ENCODE measurements around the gene DOCK4.

DOCK4 gene

GRCh38 chr7:111836592-111836991 lies 369.6 kb downstream of the DOCK4 start:
- DNase-seq (ENCODE audit: extremely low read depth in 1 of 2, low read depth in 1 of 2), result no peak

- no peak for DNase-seq (ENCODE audit: extremely low read depth in 1 of 2, low read depth in 1 of 2)
These were observed 371.1 kb downstream of the DOCK4 start for GRCh38 chr7:111835066-111835465.

GRCh38 chr7:111834367-111834766 lies 371.8 kb downstream of the DOCK4 start:
- no peak for DNase-seq (ENCODE audit: extremely low read depth in 1 of 2, low read depth in 1 of 2)

- no peak for DNase-seq (ENCODE audit: extremely low read depth in 1 of 2, low read depth in 1 of 2)
These were observed 372.7 kb downstream of the DOCK4 start for GRCh38 chr7:111833466-111833865.

- no peak for DNase-seq (ENCODE audit: extremely low read depth in 1 of 2, low read depth in 1 of 2)
These were observed 374.0 kb downstream of the DOCK4 start for GRCh38 chr7:111832174-111832573.

- no peak for DNase-seq (ENCODE audit: extremely low read depth in 1 of 2, low read depth in 1 of 2)
These were observed 377.0 kb downstream of the DOCK4 start for GRCh38 chr7:111829221-111829620.

GRCh38 chr7:111827863-111828504 lies 378.2 kb downstream of the DOCK4 start:
- no peak for DNase-seq (ENCODE audit: extremely low read depth in 1 of 2, low read depth in 1 of 2)

- DNase-seq (ENCODE audit: extremely low read depth in 1 of 2, low read depth in 1 of 2), result no peak
These were observed 381.2 kb downstream of the DOCK4 start for GRCh38 chr7:111825046-111825445.

GRCh38 chr7:111823826-111824225 lies 382.4 kb downstream of the DOCK4 start:
- DNase-seq (ENCODE audit: extremely low read depth in 1 of 2, low read depth in 1 of 2), result no peak

GRCh38 chr7:111821046-111821445 lies 385.2 kb downstream of the DOCK4 start:
- DNase-seq (ENCODE audit: extremely low read depth in 1 of 2, low read depth in 1 of 2), result no peak

- no peak for DNase-seq (ENCODE audit: extremely low read depth in 1 of 2, low read depth in 1 of 2)
These were observed 385.6 kb downstream of the DOCK4 start for GRCh38 chr7:111820621-111821020.

- DNase-seq (ENCODE audit: extremely low read depth in 1 of 2, low read depth in 1 of 2), result no peak
These were observed 386.1 kb downstream of the DOCK4 start for GRCh38 chr7:111820121-111820520.

- DNase-seq (ENCODE audit: extremely low read depth in 1 of 2, low read depth in 1 of 2), result no peak
These were observed 390.8 kb downstream of the DOCK4 start for GRCh38 chr7:111815354-111815753.

- no peak for DNase-seq (ENCODE audit: extremely low read depth in 1 of 2, low read depth in 1 of 2)
These were observed 392.9 kb downstream of the DOCK4 start for GRCh38 chr7:111813306-111813705.

- DNase-seq (ENCODE audit: extremely low read depth in 1 of 2, low read depth in 1 of 2), result no peak
These were observed 400.0 kb downstream of the DOCK4 start for GRCh38 chr7:111806232-111806631.

GRCh38 chr7:111803015-111803758 lies 403.0 kb downstream of the DOCK4 start:
- DNase-seq (ENCODE audit: extremely low read depth in 1 of 2, low read depth in 1 of 2), result no peak

- no peak for DNase-seq (ENCODE audit: extremely low read depth in 1 of 2, low read depth in 1 of 2)
These were observed 403.9 kb downstream of the DOCK4 start for GRCh38 chr7:111802194-111802772.

GRCh38 chr7:111801277-111801676 lies 404.9 kb downstream of the DOCK4 start:
- DNase-seq (ENCODE audit: extremely low read depth in 1 of 2, low read depth in 1 of 2), result no peak

- no peak for DNase-seq (ENCODE audit: extremely low read depth in 1 of 2, low read depth in 1 of 2)
These were observed 409.5 kb downstream of the DOCK4 start for GRCh38 chr7:111796671-111797070.

GRCh38 chr7:111789870-111790269 lies 416.3 kb downstream of the DOCK4 start:
- DNase-seq (ENCODE audit: extremely low read depth in 1 of 2, low read depth in 1 of 2), result no peak

- no peak for DNase-seq (ENCODE audit: extremely low read depth in 1 of 2, low read depth in 1 of 2)
These were observed 417.2 kb downstream of the DOCK4 start for GRCh38 chr7:111789048-111789320.

GRCh38 chr7:111788286-111789047 lies 417.7 kb downstream of the DOCK4 start:
- DNase-seq (ENCODE audit: extremely low read depth in 1 of 2, low read depth in 1 of 2), result no peak
